T-helper 2 cell (primary cell): ENCODE results near the gene CPNE5.
"Not testable (repeated sequence)": the region's sequence is repeated elsewhere in the genome, so short reads cannot be mapped to it uniquely, and the experiment has no call there.

ENCODE experiments used
- DNase-seq, 5 experiments: peaks; one replicate each; pipeline versions ENCODE4 v3.0.0 to v3.0.0-alpha.2; 2012 to 2022

The CPNE5 gene

GRCh38 chr6:36742146-36742545 lies 97.1 kb downstream of the CPNE5 start:
- DNase-seq, result no peak

GRCh38 chr6:36740818-36741179 lies 98.4 kb downstream of the CPNE5 start:
- DNase-seq, result no peak

- DNase-seq, result no peak
These were observed 99.1 kb downstream of the CPNE5 start for GRCh38 chr6:36739947-36740817.

GRCh38 chr6:36738108-36738507 lies 101.1 kb downstream of the CPNE5 start:
- DNase-seq, result no peak

- DNase-seq, result no peak
These were observed 102.0 kb downstream of the CPNE5 start for GRCh38 chr6:36737043-36737785.

- peak in 1 of 5 experiments; percentile 36 for DNase-seq
These were observed 103.9 kb downstream of the CPNE5 start for GRCh38 chr6:36735110-36736071.

GRCh38 chr6:36734486-36735060 lies 104.7 kb downstream of the CPNE5 start:
- no peak for DNase-seq

- DNase-seq, result no peak
These were observed 105.9 kb downstream of the CPNE5 start for GRCh38 chr6:36733300-36733699.

GRCh38 chr6:36731622-36732310 lies 107.5 kb downstream of the CPNE5 start:
- DNase-seq, result no peak

GRCh38 chr6:36730424-36731380 lies 108.5 kb downstream of the CPNE5 start:
- DNase-seq, result no peak

- DNase-seq, result no peak
These were observed 110.1 kb downstream of the CPNE5 start for GRCh38 chr6:36729161-36729524.

- DNase-seq, result no peak
These were observed 110.7 kb downstream of the CPNE5 start for GRCh38 chr6:36728289-36729160.

- DNase-seq, result peak in 1 of 5 experiments; percentile 22
These were observed 111.7 kb downstream of the CPNE5 start for GRCh38 chr6:36727505-36728021.

- no peak for DNase-seq
These were observed 113.7 kb downstream of the CPNE5 start for GRCh38 chr6:36725581-36725980.

- DNase-seq, result peak in 3 of 5 experiments; percentile 13 to 31 (median 22)
These were observed 114.5 kb downstream of the CPNE5 start for GRCh38 chr6:36724514-36725390.

- DNase-seq, result not testable (repeated sequence)
These were observed 115.3 kb downstream of the CPNE5 start for GRCh38 chr6:36723992-36724391.

- DNase-seq, result no peak
These were observed 116.4 kb downstream of the CPNE5 start for GRCh38 chr6:36722879-36723278.

GRCh38 chr6:36722365-36722764 lies 116.9 kb downstream of the CPNE5 start:
- no peak for DNase-seq
